CD4-positive, CD25-positive, alpha-beta regulatory T cell (primary cell): ENCODE results near the gene KCP. TPM values are rescaled to one million over a fixed set of nuclear protein-coding genes. Genes with fewer than 3 reads are reported as not detected.

ENCODE experiments used
- ATAC-seq, 2 donors: fragments of 150-1000 bp; cut with Tn5 transposase; one replicate each; pipeline ENCODE4 v1.10.0; 2021; ENCODE audit warnings: low read depth in 2 of 2, moderate number of reproducible peaks in 2 of 2, moderate library complexity in 1 of 2
- DNase-seq, 3 donors: peaks; one replicate each; pipeline versions ENCODE4 v3.0.0 to v3.0.0-alpha.2; 2012 to 2022; ENCODE audit warnings: mixed read lengths in 1 of 3
- H3K27ac ChIP-seq: one replicate; pipeline ENCODE4 v1.7.0; 2013; ENCODE audit warnings: mild to moderate bottlenecking, low read length; ENCODE audit not compliant: insufficient read depth, poor library complexity, severe bottlenecking
- H3K27me3 ChIP-seq: one replicate; pipeline ENCODE4 v1.7.0; 2013; ENCODE audit warnings: low read length; ENCODE audit not compliant: control insufficient read depth, insufficient read depth
- H3K36me3 ChIP-seq: one replicate; pipeline ENCODE4 v1.7.0; 2013; ENCODE audit warnings: mild to moderate bottlenecking, low read length, moderate library complexity; ENCODE audit not compliant: control insufficient read depth, insufficient read depth
- H3K4me1 ChIP-seq: 2 replicates; pipeline ENCODE4 v1.7.0; 2013; ENCODE audit warnings: mild to moderate bottlenecking, low read length; ENCODE audit not compliant: insufficient read depth, control insufficient read depth, poor library complexity, severe bottlenecking
- H3K4me3 ChIP-seq: one replicate; pipeline ENCODE4 v1.7.0; 2013; ENCODE audit warnings: low read depth, mild to moderate bottlenecking, low read length, moderate library complexity
- H3K9me3 ChIP-seq, 2 experiments: 1 replicate in 1 of 2; 2 replicates in 1 of 2; pipeline ENCODE4 v1.7.0; 2013; ENCODE audit warnings: low read length in 2 of 2, mild to moderate bottlenecking in 1 of 2, moderate library complexity in 1 of 2; ENCODE audit not compliant: control insufficient read depth in 2 of 2
- H3K27ac Mint-ChIP-seq, 3 donors: one replicate each; pipeline ENCODE4 v1.8.0; 2020 to 2022; ENCODE audit warnings: mild to moderate bottlenecking in 3 of 3, mixed read lengths in 3 of 3, moderate library complexity in 2 of 3
- H3K27me3 Mint-ChIP-seq: one replicate; pipeline ENCODE4 v1.8.0; 2022; ENCODE audit warnings: mild to moderate bottlenecking, mixed read lengths
- H3K36me3 Mint-ChIP-seq: one replicate; pipeline ENCODE4 v1.8.0; 2020; ENCODE audit warnings: mixed read lengths
- H3K4me1 Mint-ChIP-seq, 4 donors: one replicate each; pipeline ENCODE4 v1.8.0; 2020 to 2022; ENCODE audit warnings: mixed read lengths in 4 of 4, mild to moderate bottlenecking in 1 of 4
- H3K4me3 Mint-ChIP-seq, 4 donors: one replicate each; pipeline ENCODE4 v1.8.0; 2020 to 2022; ENCODE audit warnings: mild to moderate bottlenecking in 4 of 4, mixed read lengths in 4 of 4, moderate library complexity in 3 of 4
- H3K9me3 Mint-ChIP-seq, 7 donors: one replicate each; pipeline ENCODE4 v1.8.0; 2020 to 2022; ENCODE audit warnings: mixed read lengths in 7 of 7, mild to moderate bottlenecking in 3 of 7, moderate library complexity in 2 of 7
- polyA plus RNA-seq, 4 donors: library from polyadenylated mRNA; unstranded; fragments of 300-500 nt; fragmentation: Illumina TruSeq; gene quantifications; one replicate each; pipeline ENCODE4 v1.2.3, GENCODE V29; 2021
- total RNA-seq: library from RNA; stranded (reverse); gene quantifications from one replicate; pipeline ENCODE4 v1.2.3, GENCODE V29; 2022

KCP gene
- total and polyA plus RNA-seq, 5 donors from 2014 or later, result 0.08 to 0.22 (median 0.08) TPM; not detected in 2

GRCh38 chr7:128931190-128931798 lies 20.8 kb upstream of the KCP start:
- H3K9me3 Mint-ChIP-seq, result peaks cover 0 to 1% (median 0%) of the 10 kb centered on the region in 7 donors
- no peaks in the 10 kb centered on the region for H3K9me3 ChIP-seq
- H3K27ac ChIP-seq, result no peak overlapping the region
- peaks cover 3 to 18% (median 10%) of the 10 kb centered on the region in 4 donors for H3K4me1 Mint-ChIP-seq
- ATAC-seq, result no peak
- no peak overlapping the region for H3K4me3 ChIP-seq
- no peak for DNase-seq
- peak overlapping the region in 1 of 3 donors; percentile 36 for H3K27ac Mint-ChIP-seq
- peak overlapping the region in 1 of 4 donors; percentile 21 for H3K4me3 Mint-ChIP-seq
- peaks cover 15% of the 10 kb centered on the region for H3K4me1 ChIP-seq
- no peaks in the 10 kb centered on the region for H3K36me3 Mint-ChIP-seq
- H3K36me3 ChIP-seq, result no peaks in the 10 kb centered on the region
- H3K27me3 Mint-ChIP-seq, result peaks cover 3% of the 10 kb centered on the region
- H3K27me3 ChIP-seq, result peaks cover 2% of the 10 kb centered on the region

DNA sequence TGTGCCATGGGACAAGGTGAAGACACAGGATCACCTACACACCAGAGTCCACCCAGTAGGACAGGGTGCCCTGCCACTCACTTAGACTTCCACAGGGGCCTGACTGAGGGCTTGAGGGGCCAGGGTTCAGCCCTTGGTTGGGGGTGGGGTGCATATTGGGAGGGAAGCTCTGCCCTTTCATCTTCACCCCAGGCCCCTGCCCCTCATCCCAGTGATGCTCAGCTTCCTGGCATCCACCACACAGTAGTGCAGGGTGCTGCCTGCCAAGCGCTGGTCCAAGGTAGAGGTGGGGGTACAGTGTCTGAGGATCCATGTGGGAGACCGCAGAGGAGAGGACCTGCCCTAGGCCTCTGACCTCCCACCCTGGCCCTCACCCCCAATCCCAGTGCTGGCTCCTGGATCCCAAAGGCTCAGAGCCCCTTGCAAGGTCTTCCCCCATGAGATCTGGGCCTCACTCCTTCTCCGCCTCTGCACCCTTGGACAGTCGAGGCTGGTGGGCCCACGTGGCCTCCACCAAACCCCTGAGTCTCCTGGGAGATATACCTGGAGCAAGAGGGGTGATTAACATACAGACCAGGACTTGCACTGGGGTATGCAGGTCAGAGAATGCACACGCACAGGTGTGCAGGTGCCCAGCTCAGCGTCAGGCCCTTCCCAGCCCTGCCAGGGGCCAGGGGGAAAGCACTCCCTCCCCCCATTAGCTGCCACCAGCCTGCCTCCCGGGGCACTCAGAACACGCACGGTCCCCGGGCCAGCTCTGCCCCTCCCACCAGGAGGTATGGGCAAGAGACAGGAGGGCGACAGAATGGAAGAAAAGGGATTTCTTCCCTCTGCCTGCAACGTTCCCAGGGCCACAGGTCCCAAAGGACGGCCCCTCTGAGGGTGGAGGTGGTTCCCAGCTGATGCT lies 18.6 kb upstream of the KCP start:
- Histone ChIP-seq H3K4me1 (peaks cover 15% of the 10 kb centered on the region), H3K4me3 (no peak overlapping the region), H3K27me3 (peaks cover 6% of the 10 kb centered on the region), H3K36me3 (no peaks in the 10 kb centered on the region), H3K27ac (no peak overlapping the region), H3K9me3 (no peaks in the 10 kb centered on the region)
- Mint-ChIP-seq H3K36me3 (no peaks in the 10 kb centered on the region), H3K27ac (no peak overlapping the region), H3K27me3 (peaks cover 13% of the 10 kb centered on the region), H3K4me3 (no peak overlapping the region), H3K9me3 (no peaks in the 10 kb centered on the region), H3K4me1 (peaks cover 3 to 18% (median 10%) of the 10 kb centered on the region in 4 donors)
- DNase-seq (no peak), ATAC-seq (no peak)

DNA sequence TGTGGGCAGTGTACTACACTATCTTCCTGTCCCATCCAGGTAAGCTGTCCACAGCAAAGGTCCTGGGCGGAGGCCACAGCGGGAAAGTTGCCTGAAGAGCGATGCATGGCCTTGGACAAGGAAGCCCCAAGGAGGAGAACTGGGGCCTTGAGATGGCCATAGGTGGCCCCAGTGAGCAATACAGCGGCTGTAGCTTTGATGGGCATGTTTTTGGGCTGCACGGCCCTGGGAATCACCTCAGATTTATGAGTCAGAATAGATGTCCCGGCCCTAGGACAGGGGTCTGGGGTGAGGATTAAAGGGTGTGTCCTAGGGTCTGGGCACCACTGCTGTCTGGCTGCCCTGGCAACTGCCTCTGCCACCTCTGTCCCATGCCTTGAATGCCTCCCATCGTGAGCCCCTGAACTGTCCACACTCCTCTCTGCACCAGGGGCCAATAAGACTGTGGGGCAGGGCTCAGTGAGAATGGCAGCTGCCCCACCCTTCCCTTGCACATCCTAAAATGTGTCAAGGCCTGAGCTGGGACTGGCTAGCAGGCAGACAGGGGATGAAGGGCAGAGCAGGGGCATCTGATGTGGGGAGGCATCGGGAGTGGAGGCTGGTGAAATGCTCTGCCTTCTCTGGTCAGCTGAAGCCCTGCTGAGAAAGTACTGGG lies 17.8 kb upstream of the KCP start:
- Mint-ChIP-seq H3K27me3 (peaks cover 13% of the 10 kb centered on the region), H3K27ac (no peak overlapping the region), H3K36me3 (no peaks in the 10 kb centered on the region), H3K4me3 (no peak overlapping the region), H3K9me3 (no peaks in the 10 kb centered on the region), H3K4me1 (peaks cover 3 to 13% (median 7%) of the 10 kb centered on the region in 4 donors)
- Histone ChIP-seq H3K4me1 (peaks cover 9% of the 10 kb centered on the region), H3K36me3 (no peaks in the 10 kb centered on the region), H3K4me3 (no peak overlapping the region), H3K27ac (no peak overlapping the region), H3K27me3 (peaks cover 6% of the 10 kb centered on the region), H3K9me3 (no peaks in the 10 kb centered on the region)
- ATAC-seq, result no peak
- no peak for DNase-seq

DNA sequence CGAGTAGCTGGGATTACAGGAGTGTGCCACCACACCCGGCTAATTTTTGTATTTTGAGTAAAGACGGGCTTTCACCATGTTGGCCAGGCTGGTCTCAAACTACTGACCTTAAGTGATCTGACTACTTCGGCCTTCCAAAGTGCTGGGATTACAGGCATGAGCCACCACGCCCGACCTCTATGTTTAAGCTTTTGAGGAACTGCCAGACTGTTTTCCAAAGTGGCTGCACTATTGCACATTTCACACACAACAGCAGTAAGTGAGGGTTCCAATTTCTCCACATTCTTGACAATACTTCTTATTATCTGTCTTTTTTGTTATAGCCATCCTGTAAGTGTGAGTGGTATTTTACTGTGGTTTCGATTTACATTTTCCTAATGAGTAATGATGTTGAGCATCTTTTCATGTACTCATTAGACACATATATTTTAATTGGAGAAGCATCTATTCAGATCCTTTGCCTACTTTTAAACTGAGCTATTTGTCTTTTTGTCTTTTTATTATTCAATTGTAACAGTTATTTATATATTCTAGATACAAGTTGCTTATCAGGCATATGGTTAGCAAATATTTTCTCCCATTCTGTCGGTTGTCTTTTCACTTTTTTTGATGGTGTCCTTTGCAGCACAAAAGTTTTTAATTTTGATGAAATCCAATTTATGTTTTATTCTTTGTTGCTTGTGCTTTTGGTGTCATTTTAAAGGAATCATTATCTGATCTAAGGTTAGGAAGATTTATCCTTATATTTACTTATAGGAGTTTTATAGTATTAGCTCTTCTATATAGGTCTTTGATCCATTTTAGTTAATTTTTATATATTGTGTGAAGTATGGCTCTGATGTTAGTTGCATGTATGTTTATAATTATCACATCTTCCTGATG lies 14.4 kb upstream of the KCP start:
- Histone ChIP-seq H3K4me1 (no peaks in the 10 kb centered on the region), H3K36me3 (no peaks in the 10 kb centered on the region), H3K27ac (no peak overlapping the region), H3K27me3 (peaks cover 6% of the 10 kb centered on the region), H3K9me3 (no peaks in the 10 kb centered on the region), H3K4me3 (no peak overlapping the region)
- Mint-ChIP-seq H3K4me1 (no peaks in the 10 kb centered on the region), H3K4me3 (no peak overlapping the region), H3K9me3 (peaks cover 0 to 2% (median 0%) of the 10 kb centered on the region in 7 donors), H3K27me3 (peaks cover 32% of the 10 kb centered on the region), H3K36me3 (no peaks in the 10 kb centered on the region), H3K27ac (no peak overlapping the region)
- ATAC-seq (no peak), DNase-seq (no peak)

GRCh38 chr7:128923411-128923800 lies 12.9 kb upstream of the KCP start:
- no peaks in the 10 kb centered on the region for H3K4me1 ChIP-seq
- peaks cover 0 to 2% (median 0%) of the 10 kb centered on the region in 7 donors for H3K9me3 Mint-ChIP-seq
- H3K27me3 Mint-ChIP-seq, result peaks cover 38% of the 10 kb centered on the region
- H3K36me3 ChIP-seq, result no peaks in the 10 kb centered on the region
- DNase-seq (no peak), ATAC-seq (no peak)
- H3K9me3 ChIP-seq, result no peaks in the 10 kb centered on the region
- no peaks in the 10 kb centered on the region for H3K36me3 Mint-ChIP-seq
- no peaks in the 10 kb centered on the region for H3K4me1 Mint-ChIP-seq
- H3K27me3 ChIP-seq, result peaks cover 6% of the 10 kb centered on the region
- no peak overlapping the region for H3K27ac ChIP-seq
- H3K4me3 Mint-ChIP-seq, result no peak overlapping the region
- no peak overlapping the region for H3K4me3 ChIP-seq
- no peak overlapping the region for H3K27ac Mint-ChIP-seq

DNA sequence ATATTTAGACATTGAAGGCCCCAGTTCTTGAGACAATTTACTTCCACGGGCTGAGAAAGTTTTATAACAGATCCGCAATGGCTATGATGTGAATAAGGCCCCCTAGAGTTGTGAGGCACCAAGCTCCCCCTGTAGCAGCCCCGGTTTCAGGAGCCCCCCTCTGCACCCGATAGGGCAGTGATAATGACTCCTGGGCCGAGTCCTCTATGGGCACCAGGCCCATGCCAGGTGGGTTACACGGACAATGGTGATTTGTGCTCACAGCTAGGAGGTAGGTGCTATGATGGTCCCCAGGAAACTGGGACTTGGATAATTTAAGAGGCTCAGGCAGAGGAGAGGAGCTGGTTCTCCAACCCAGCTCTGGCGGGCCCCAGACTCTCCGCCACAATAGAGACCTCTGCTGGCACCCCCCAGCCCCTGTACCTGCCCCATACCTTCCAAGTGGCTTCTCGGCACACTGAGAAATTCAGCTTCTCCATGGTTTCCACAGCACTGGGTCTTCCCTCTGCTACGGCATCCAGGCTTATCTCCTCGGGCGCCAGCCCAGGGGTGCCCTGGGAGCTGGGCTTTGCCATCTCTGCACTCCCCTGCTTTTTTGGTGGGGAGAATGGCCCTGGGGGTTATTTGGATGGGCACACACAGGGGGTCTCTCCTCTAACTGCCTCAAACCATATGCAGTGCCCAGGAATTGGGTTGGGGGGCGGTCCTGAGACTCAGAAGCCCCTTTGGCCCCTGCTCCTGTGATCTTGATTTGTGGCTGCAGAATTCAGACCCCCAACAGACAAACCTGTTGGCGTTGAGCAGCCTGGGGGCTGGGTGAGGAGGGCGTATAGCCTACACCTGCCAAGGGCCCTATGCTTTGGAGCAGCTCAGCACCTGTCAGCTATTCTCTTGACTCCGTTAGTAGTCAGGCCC lies 12.2 kb upstream of the KCP start:
- no peaks in the 10 kb centered on the region for H3K4me1 ChIP-seq
- Mint-ChIP-seq H3K4me3 (no peak overlapping the region), H3K36me3 (no peaks in the 10 kb centered on the region), H3K27me3 (peaks cover 45% of the 10 kb centered on the region), H3K4me1 (no peaks in the 10 kb centered on the region), H3K27ac (no peak overlapping the region), H3K9me3 (peaks cover 0 to 2% (median 0%) of the 10 kb centered on the region in 7 donors)
- H3K36me3 ChIP-seq, result no peaks in the 10 kb centered on the region
- peaks cover 6% of the 10 kb centered on the region for H3K27me3 ChIP-seq
- no peaks in the 10 kb centered on the region for H3K9me3 ChIP-seq
- H3K4me3 ChIP-seq, result no peak overlapping the region
- DNase-seq (no peak), ATAC-seq (no peak)
- no peak overlapping the region for H3K27ac ChIP-seq
